Endodermal cell (in vitro differentiated cells): Measurements from ENCODE around the gene BLOC1S1. TPM values are rescaled to one million over a fixed set of nuclear protein-coding genes. Genes with fewer than 3 reads are reported as not detected.

ENCODE experiments used
- DNase-seq: peaks from one replicate; pipeline ENCODE4 v3.0.0-alpha.2; 2017
- H3K27ac ChIP-seq: 2 replicates; pipeline ENCODE4 v1.5.1; 2013; ENCODE audit warnings: mild to moderate bottlenecking, low read depth, low read length, moderate library complexity
- H3K27me3 ChIP-seq: 2 replicates; pipeline ENCODE4 v1.6.1; 2013; ENCODE audit warnings: mild to moderate bottlenecking, low read length, moderate library complexity; ENCODE audit not compliant: insufficient read depth, control insufficient read depth, poor library complexity, severe bottlenecking
- H3K36me3 ChIP-seq: 2 replicates; pipeline ENCODE4 v1.7.0; 2013; ENCODE audit warnings: mild to moderate bottlenecking, low read length, moderate library complexity; ENCODE audit not compliant: control insufficient read depth, insufficient read depth
- H3K4me1 ChIP-seq: one replicate; pipeline ENCODE4 v1.7.0; 2013; ENCODE audit warnings: low read length; ENCODE audit not compliant: control insufficient read depth, insufficient read depth
- H3K4me3 ChIP-seq: 2 replicates; pipeline ENCODE4 v1.5.1; 2013; ENCODE audit warnings: mild to moderate bottlenecking, low read length, moderate library complexity
- H3K9ac ChIP-seq: 2 replicates; pipeline ENCODE4 v1.6.1; 2013; ENCODE audit warnings: mild to moderate bottlenecking, low read length, moderate library complexity; ENCODE audit not compliant: poor library complexity, severe bottlenecking; ENCODE audit errors: extremely low read depth
- H3K9me3 ChIP-seq: 2 replicates; pipeline ENCODE4 v1.6.1; 2013; ENCODE audit warnings: mild to moderate bottlenecking, low read length, moderate library complexity; ENCODE audit not compliant: control insufficient read depth
- H3K27ac Mint-ChIP-seq: 2 replicates; pipeline ENCODE4 v1.8.0; 2020; ENCODE audit warnings: mixed read lengths
- H3K27me3 Mint-ChIP-seq: 2 replicates; pipeline ENCODE4 v1.8.0; 2021; ENCODE audit warnings: mild to moderate bottlenecking, mixed read lengths; ENCODE audit not compliant: insufficient read depth
- H3K36me3 Mint-ChIP-seq: 2 replicates; pipeline ENCODE4 v1.8.0; 2020; ENCODE audit warnings: low read depth, mixed read lengths
- H3K4me1 Mint-ChIP-seq: 2 replicates; pipeline ENCODE4 v1.8.0; 2020; ENCODE audit warnings: mixed read lengths
- H3K4me3 Mint-ChIP-seq: 2 replicates; pipeline ENCODE4 v1.8.0; 2020; ENCODE audit warnings: mild to moderate bottlenecking, moderate library complexity, mixed read lengths
- H3K9me3 Mint-ChIP-seq: 2 replicates; pipeline ENCODE4 v1.8.0; 2020; ENCODE audit warnings: mild to moderate bottlenecking, mixed read lengths
- CTCF ChIP-seq: fragments of 200-600 bp; sonication (generic); conservative IDR thresholded peaks from 2 replicates; pipeline ENCODE4 v1.5.0; 2021; ENCODE audit warnings: antibody characterized with exemption, mild to moderate bottlenecking
- WGBS, 2 experiments: methylation state at CpG; one replicate each; pipeline versions ENCODE4 v1.1.5 to v1.1.7; 2013; ENCODE audit warnings: missing lambda C conversion rate in 2 of 2, mixed read lengths in 1 of 2; ENCODE audit not compliant: insufficient coverage in 1 of 2, insufficient read length in 1 of 2; 5-methylcytosine and 5-hydroxymethylcytosine counted together
- total RNA-seq, 2 donors: library from RNA; stranded (reverse); fragmentation: NEBNext Ultra II Directional in 1 of 2; extraction: Animal tissue kit (Norgen Biotek cat#: 25700) in 1 of 2; gene quantifications; 2 replicates in 1 of 2; 3 replicates in 1 of 2; pipeline ENCODE4 v1.2.1, GENCODE V29; 2021

BLOC1S1 gene
- total RNA-seq, 2 donors from 2014 or later, result 95.1 to 102 TPM

- Histone ChIP-seq H3K9me3 (no peaks in the 10 kb centered on the region), H3K36me3 (no peaks in the 10 kb centered on the region), H3K4me1 (no peaks in the 10 kb centered on the region), H3K27ac (no peak overlapping the region), H3K9ac (no peak overlapping the region), H3K4me3 (no peak overlapping the region), H3K27me3 (no peaks in the 10 kb centered on the region)
- peaks cover 13% of the 10 kb centered on the region for H3K36me3 Mint-ChIP-seq
- DNase-seq, result no peak
- H3K9me3 Mint-ChIP-seq, result no peaks in the 10 kb centered on the region
- H3K27ac Mint-ChIP-seq, result no peak overlapping the region
- H3K4me1 Mint-ChIP-seq, result peaks cover 7% of the 10 kb centered on the region
- TF ChIP-seq CTCF, result no peak
- H3K27me3 Mint-ChIP-seq, result no peaks in the 10 kb centered on the region
- 87 to 96% methylated on average over 5 to 19 of the region's 21 CpGs for WGBS, 2 experiments
- no peak overlapping the region for H3K4me3 Mint-ChIP-seq
These were observed 15.4 kb upstream of the BLOC1S1 start for GRCh38 chr12:55700255-55701018.

GRCh38 chr12:55702861-55703260 lies 13.0 kb upstream of the BLOC1S1 start:
- H3K36me3 Mint-ChIP-seq, result peaks cover 10% of the 10 kb centered on the region
- H3K4me1 Mint-ChIP-seq, result peaks cover 23% of the 10 kb centered on the region
- Histone ChIP-seq H3K27me3 (peaks cover 4% of the 10 kb centered on the region), H3K4me3 (no peak overlapping the region), H3K9ac (no peak overlapping the region), H3K27ac (no peak overlapping the region), H3K9me3 (no peaks in the 10 kb centered on the region), H3K36me3 (no peaks in the 10 kb centered on the region), H3K4me1 (no peaks in the 10 kb centered on the region)
- H3K9me3 Mint-ChIP-seq, result no peaks in the 10 kb centered on the region
- no peak for TF ChIP-seq CTCF
- no peak overlapping the region for H3K27ac Mint-ChIP-seq
- 93 to 100% methylated on average over 1 to 8 of the region's 8 CpGs for WGBS, 2 experiments
- DNase-seq, result no peak
- no peak overlapping the region for H3K4me3 Mint-ChIP-seq
- peaks cover 18% of the 10 kb centered on the region for H3K27me3 Mint-ChIP-seq

GRCh38 chr12:55703288-55703687 lies 12.6 kb upstream of the BLOC1S1 start:
- no peaks in the 10 kb centered on the region for H3K4me1 ChIP-seq
- Mint-ChIP-seq H3K4me1 (peaks cover 27% of the 10 kb centered on the region), H3K9me3 (no peaks in the 10 kb centered on the region), H3K4me3 (no peak overlapping the region), H3K27ac (no peak overlapping the region), H3K36me3 (peaks cover 10% of the 10 kb centered on the region), H3K27me3 (peaks cover 21% of the 10 kb centered on the region)
- no peak overlapping the region for H3K27ac ChIP-seq
- no peak for TF ChIP-seq CTCF
- no peak for DNase-seq
- no peaks in the 10 kb centered on the region for H3K9me3 ChIP-seq
- 100% methylated on average over 1 to 2 of the region's 2 CpGs for WGBS, 2 experiments
- no peaks in the 10 kb centered on the region for H3K36me3 ChIP-seq
- H3K27me3 ChIP-seq, result peaks cover 5% of the 10 kb centered on the region
- H3K9ac ChIP-seq, result no peak overlapping the region
- no peak overlapping the region for H3K4me3 ChIP-seq
